GM18858 (cell line): Measurements from ENCODE around the gene CUL4A.

ENCODE experiments used
- ATAC-seq: cut with Tn5 transposase; IDR thresholded peaks from one replicate; pipeline ENCODE4 v1.9.1; 2021; ENCODE audit not compliant: unreplicated experiment

Gene CUL4A

DNA sequence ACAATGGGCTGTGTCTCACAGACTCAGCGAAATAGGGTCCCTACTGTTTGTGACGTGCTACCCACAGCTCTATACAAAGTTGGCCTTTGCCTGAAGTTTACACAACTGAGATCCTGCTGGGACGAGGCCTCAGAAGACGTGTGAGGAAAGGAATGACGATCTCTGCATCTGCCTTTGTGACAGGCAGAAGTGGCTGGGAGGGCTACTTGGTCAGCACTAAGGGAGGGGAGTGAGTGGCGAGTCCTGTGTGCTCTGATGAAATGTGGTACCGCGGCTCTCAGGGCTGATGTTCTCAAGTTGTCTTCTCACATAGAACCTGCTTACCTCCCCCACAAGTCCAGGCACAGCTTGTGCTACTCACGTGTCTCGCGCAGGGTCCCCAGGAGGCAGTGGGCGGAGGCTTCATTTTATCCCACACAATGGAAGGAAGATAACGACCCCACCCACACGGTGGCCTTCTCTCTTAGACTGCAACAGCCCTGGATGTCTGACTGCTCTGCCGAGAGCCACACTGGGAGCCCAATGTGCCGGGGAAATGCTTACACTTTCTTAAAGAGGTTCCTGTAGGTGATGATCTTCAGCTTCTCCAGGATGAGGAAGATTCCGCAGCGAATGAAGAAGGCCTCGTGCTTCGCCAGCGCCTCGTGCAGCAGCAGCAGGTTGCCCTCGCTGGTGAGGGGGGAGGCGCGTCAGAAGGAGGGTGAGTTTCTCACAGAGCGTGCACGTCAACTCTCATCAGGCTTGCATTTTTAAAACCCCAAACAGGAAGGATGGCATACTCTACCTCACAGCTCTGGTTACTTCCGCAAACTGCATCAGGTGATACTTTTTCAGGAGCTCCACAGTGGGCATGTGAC is 29.8 kb upstream of the CUL4A start:
- ATAC-seq = no peak

- no peak for ATAC-seq
Observed at GRCh38 chr13:113182046-113182445, 27.4 kb upstream of the CUL4A start.

DNA sequence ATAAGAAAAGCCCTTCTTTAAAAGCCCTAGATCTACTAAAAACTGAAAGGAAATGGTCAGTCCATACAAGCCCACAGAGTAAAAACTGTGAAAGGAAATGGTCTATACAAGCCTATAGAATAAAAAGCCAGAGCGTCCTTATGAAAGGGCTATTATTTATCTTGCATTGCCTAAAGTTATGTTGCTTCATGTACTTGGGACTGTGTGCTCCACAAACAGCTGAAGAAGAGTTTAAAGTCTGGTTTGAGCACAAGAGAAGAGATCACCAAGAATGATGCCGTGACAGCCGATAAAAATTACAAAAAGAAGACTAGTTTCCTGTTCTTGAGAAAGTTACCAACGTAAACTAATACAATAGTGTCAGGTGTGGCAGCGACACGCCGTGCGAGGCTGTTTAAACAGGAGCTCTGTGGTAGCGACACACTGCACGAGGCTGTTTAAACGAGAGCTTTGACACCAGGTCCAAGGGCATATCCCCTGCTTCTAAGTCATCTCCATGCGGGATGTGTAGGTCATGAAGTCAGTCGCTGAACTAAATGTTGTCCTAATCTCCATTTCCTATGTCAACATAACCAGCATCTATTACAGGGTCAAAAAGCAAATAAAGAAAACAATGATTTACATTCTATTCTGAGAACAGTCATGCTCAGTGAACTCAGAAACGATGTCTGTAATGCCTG is 25.8 kb upstream of the CUL4A start:
- no peak for ATAC-seq

- no peak for ATAC-seq
Observed at GRCh38 chr13:113184568-113185440, 24.6 kb upstream of the CUL4A start.

DNA sequence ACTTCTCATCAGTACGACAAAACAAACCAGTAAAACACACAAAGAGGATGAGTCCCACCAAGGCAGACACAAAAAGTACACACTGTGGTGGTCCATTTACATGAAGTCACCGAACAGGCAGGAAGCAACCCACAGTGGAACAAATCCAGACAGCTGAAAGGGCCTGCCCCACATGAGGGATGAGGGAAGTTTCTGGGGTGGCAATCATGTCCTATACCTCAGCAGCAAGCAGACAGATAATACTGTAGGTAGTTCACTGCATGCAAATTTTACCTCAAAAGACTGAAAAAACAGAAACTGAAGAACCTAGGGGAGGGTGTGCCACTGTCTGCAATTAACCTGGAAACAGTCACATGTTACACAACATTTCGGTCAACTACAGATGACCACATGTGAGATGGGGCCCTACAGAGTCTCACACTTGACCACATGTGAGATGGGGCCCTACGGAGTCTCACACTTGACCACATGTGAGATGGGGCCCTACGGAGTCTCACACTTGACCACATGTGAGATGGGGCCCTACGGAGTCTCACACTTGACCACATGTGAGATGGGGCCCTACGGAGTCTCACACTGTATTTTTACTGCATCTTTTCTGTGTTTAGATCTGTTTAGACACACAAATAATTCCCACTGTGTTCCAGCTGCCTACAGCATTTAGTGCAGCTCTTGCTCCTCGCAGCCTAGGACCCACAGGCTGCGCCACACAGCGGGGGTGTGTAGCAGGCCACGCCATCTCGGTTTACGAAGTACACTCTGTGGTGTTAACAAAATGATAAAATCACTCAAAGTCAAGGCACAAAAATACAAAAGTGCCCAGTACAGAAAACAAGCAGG is 23.1 kb upstream of the CUL4A start:
- ATAC-seq = peak; percentile 81

DNA sequence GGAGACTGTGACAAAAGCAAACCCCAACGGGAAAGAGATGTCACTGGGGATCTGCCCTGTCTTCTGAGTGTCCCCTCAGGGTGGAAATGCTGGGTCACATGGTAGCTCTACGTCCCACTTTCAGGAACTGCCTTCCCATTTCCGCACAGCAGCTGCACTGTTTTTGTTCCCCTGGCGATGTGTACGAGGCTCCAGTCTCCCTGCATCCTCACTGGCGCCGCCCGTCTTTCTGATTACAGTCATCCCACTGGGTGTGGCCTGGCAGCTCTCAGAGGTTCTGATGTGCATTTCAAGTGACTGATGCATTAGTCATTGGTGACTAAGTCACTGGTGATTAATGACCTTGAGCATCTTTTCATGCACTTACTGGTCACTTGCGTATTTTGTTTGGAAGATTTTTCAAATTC is 22.1 kb upstream of the CUL4A start:
- ATAC-seq = no peak

DNA sequence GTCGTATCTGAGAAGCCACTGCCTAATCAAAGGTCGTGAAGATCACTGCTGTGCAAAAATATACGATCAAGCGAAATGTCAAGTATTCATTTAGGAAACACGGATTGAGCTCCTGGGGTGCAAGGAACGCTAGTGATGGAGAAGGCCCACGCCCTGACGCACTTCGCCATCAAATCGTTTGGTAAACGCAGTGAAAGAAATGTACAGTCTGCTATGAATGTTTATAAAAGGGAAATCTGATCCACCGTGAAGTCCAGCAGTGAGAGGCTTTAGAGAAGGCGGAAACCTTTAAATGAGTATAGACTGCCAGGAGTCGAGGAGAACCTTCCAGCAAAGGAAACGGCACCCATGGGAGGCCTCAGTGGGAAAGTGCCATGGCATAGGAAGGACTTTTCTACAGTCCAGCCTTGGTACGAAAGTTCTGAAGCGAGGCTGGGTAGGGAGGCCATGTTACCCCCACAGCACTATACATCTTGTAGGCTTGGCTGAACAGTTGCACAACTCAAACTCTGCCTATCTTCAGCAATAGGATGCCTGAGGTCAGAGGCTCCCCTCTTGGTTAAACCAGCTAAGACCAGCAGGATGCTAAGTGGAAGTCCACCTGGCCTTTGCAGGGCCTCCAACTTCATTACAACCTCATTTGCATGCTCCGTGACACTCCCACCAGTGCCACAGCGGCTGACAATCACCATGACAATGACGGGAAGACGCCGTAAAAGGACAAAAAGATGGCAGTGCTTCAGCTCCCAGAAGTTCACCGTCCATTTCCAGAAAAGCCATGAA is 21.3 kb upstream of the CUL4A start:
- ATAC-seq = no peak

- ATAC-seq = no peak
Observed at GRCh38 chr13:113190181-113190580, 19.2 kb upstream of the CUL4A start.

DNA sequence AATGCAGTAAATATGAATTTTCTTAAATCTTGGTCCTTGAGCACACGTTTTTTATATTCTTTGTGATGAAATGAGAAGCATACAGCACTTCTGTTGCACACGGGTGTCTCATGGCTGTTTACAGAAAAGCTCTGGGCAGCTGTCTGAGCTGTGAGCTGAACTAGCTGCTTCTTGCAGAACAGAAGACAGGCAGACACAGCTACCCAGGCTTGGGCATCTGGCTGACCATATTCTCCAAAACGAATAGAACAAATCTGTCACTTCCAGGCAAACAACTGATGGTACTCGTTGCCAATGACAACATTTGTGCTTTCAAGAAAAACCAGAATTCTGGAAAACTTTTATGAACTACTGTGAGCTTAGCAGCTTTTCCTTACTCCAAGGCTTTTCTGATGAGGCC is 17.1 kb upstream of the CUL4A start:
- no peak for ATAC-seq

DNA sequence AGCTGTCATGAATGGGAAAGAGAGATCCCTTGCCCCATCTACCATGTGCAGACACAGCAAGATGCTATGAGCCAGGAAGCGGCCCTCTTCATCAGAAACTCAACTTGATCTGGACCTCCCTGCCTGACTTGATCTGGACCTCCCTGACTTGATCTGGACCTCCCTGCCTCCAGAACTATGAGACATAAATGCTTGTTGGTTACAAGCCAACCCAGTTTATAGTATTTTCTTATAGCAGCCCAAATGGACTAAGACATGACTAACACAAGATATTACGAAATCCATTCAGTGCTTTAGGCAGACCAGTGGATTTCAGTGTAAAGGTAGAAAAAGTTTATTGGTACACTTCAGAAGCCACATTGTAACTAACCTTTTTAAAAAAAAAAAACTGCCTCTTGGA is 16.5 kb upstream of the CUL4A start:
- no peak for ATAC-seq

- no peak for ATAC-seq
Observed at GRCh38 chr13:113195360-113195759, 14.1 kb upstream of the CUL4A start.

GRCh38 chr13:113196970-113197737 is 12.3 kb upstream of the CUL4A start:
- no peak for ATAC-seq

DNA sequence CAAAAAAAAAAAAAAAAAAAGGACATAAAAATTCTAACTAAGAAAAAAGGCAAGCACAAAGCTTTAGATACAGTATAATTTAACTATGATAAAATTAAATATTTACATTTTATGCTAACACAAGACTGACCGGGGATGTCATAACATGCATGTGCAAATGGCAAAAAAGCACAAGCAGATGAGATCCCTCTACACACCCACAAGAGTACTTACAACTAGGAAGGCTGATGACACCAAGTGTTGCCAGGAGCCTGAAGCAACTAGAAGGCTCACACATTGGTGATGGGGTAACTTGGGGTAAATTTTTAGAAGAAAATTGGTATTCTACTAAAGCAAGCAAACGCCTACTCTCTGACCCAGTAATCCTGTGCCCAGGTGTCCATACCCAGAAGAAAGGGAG is 7.6 kb upstream of the CUL4A start:
- ATAC-seq = no peak

- ATAC-seq = no peak
Observed at GRCh38 chr13:113202912-113203311, 6.5 kb upstream of the CUL4A start.

- ATAC-seq = no peak
Observed at GRCh38 chr13:113203507-113204377, 5.7 kb upstream of the CUL4A start.

GRCh38 chr13:113204378-113204734 is 5.1 kb upstream of the CUL4A start:
- no peak for ATAC-seq

DNA sequence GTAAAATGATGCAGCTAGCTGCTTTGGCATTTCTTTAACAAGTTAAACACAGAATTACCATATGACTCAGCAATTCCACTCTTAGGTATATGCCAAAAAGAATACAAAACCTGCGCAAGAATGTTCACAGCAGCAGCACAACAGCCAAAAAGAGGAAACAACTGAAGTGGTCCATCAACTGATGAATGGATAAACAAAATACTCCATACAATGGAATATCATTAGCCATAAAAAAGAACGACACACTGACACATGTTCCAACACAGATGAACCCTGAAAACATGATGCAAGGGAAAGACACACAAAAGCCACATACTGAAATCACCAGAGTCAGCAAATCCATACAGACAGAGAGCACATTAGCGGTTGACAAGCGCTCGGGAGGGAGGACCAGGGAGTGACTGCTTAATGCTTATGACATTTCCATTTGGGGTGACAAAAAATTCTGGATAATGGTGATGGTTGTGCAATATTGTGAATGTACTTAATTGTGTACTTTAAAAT is 3.9 kb upstream of the CUL4A start:
- no peak for ATAC-seq

DNA sequence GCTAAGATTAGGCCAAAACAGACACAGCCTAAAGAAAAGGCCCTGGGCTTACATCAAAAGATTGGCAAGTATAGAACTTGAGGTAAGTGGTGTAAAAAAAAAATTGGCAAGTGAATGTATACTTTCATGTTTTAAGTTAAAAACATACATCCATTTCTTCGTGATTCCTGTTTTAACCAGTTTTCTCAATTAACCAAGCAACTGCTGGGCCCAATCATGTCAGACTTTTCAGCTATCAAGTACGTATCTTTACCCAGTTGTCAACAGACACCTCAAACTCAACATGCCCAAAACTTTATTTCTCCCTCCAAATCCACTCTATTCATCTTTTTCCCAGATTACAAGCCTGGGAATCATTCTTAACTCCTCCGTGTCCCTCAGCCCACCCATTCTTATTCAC is 2.0 kb upstream of the CUL4A start:
- no peak for ATAC-seq
